HG02870 (cell line): ENCODE data around the gene TTC28.
"Not testable (repeated sequence)": the region's sequence is repeated elsewhere in the genome, so short reads cannot be mapped to it uniquely, and the experiment has no call there.

ENCODE experiments used
- ATAC-seq: cut with Tn5 transposase; IDR thresholded peaks from one replicate; pipeline ENCODE4 v1.9.1; 2021; ENCODE audit warnings: mild to moderate bottlenecking, moderate library complexity; ENCODE audit not compliant: unreplicated experiment

Gene TTC28

DNA sequence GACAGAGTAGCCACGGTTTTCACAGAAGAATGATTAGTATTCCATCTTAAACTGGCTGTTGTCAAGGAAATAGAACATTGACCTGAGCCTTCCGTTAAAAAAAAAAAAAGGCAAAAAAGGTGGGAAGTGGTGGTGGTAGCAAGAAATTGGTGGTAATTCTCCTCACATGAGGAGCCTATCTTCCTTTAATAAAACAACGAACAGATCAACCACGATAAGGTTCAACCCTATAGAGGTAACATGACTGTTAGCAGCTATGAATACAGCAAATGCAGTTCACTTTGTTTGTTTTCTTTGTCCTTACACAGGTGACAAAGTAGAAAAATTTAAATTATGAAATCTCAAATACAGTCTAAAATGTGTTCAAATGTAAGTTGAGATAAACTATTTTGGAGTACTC, 181.6 kb downstream of the TTC28 start:
- no peak for ATAC-seq

DNA sequence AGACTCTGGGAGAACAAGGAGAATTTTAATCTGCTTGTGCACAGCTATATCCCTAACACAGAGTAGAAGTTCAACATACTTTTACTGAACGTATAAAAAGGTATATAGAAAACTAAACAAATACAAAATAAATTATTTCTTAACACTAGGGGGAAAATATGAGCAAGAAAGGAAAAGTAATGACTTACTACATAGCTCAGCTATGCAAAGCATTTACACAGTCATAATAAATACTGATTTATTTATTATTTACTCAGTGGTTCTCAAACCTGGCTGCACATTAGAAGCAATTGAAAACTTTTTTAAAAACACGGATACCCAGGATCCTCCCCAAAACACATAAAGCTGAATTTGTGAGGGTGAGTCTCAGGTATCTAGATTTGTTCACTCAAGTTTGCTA, 182.5 kb downstream of the TTC28 start:
- no peak for ATAC-seq

DNA sequence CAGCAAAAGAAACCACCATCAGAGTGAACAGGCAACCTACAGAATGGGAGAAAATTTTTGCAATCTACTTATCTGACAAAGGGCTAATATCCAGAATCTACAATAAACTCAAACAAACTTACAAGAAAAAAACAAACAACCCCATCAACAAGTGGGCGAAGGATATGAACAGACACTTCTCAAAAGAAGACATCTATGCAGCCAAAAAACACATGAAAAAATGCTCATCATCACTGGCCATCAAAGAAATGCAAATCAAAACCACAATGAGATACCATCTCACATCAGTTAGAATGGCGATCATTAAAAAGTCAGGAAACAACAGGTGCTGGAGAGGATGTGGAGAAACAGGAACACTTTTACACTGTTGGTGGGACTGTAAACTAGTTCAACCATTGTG, 188.4 kb downstream of the TTC28 start:
- not testable (repeated sequence) for ATAC-seq

DNA sequence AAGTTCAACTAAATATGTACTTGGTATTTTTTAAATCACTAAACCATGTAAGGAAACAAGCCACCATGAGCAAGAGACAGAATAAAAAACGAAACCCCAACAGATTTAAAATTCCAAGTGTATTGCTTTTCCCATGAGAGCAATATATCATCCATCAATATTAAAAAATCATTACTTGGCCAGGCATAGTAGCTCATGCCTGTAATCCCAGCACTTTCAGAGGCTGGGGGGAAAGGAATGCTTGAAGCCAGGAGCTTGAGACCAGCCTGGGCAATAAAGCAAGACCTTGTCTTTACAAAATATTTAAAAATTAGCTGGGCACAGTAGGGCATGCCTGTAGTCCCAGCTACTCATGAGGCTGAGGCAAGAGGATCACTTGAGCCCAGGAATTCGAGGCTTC, 190.8 kb downstream of the TTC28 start:
- ATAC-seq, result no peak

DNA sequence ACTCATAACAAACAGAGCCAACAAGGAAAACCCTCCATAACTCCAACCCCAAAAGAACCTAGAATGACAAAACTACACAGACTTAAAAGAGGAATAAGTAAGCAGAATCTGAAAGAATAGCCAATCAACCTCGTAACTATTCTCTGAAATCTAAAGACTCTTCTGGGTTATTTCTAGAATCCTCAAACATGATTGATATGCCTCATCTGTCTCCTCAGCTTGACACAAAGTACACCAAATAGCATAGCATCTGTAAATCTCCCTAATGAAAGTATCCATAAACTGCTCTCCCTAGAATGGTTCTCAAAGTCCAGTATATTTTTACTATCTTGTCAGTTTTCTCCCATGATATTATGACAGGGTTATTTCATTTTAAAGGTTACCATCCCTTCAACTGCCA, 195.0 kb downstream of the TTC28 start:
- ATAC-seq, result no peak

DNA sequence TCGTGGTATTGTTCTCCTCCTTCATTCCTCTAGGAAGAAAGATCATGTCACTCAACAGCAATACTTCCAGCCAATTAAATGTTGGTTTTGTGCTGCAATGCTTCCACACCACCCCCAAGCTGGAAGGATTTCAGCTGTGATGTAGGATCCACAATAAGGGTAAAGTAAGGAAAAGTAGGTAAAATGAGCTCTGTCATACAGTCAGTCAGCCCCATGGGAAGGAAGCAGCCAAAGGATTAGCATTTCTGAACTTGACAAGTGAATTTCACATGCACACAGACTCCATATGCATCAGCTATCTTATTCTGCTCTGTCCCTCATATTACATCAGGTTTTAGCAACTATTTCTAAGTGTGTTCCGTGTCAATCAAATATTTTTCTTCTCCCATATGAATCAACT, 197.9 kb downstream of the TTC28 start:
- no peak for ATAC-seq

DNA sequence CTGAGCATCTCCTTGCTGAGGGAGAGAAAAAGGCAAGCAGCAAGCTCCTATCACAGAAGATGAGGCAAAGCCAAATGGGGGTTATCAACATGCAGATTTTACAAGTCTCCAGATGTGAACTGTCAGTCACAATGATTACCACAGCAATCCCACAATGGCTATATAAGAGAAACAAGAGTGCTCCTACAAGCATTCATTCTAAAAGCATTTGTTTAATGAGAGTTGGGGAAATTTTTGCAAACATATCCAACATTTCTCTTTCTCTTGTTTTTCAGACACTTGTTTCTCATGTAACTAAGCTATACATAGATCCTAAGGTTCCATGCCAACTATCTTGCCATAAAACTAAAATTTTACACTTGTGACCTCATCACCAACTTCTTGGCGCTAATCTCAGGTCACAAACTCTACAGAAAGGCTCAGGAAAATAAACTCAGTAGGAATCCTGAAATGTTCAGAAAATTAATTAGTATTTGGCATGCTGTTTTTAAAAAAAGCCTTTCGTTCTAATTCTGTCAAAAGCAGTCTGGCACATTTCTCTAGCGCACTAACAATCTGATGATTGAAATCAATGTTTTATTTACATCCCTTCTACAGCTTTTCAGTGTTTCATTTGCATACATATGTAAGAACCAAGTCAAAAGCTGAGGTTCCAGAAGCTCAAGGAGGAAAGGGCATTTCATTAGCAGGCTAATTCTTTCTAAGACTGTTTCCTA, 199.5 kb downstream of the TTC28 start:
- no peak for ATAC-seq

DNA sequence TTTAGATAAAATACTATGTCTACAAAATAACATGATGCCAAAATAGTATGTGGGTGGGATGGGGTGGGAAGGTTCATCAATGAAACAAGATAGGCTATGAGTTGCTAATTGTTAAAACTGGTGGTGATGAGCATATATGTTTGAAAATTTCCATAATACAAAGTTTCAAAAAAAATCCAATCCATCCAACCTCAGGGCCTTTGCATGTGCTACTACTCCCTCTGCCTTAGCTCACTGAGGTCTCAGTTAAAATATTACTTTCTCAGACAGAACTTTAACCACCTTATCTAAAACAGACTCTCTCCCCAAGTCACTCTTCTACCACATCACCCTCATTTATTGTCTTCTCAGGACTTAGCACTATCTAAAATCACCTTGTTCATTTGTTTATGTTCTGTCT, 201.1 kb downstream of the TTC28 start:
- no peak for ATAC-seq

DNA sequence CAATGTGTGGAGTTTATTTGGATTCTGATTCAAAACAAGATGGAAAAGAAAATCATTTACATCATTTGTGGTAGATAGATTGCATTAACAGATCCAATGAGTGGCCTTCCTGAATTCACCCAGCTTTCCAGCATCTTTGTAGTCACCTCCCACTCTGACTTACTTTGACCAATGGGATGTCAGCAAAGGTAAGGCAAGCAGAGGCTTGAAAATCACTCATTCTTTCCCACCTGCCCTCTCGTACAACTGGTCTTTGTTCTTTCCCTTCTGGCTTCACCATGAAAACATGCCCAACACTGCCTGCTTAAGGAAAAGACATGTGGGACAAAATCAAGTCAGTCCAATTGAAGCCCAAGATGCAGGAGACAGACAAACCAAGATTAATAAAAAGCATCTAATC, 202.1 kb downstream of the TTC28 start:
- ATAC-seq, result no peak

DNA sequence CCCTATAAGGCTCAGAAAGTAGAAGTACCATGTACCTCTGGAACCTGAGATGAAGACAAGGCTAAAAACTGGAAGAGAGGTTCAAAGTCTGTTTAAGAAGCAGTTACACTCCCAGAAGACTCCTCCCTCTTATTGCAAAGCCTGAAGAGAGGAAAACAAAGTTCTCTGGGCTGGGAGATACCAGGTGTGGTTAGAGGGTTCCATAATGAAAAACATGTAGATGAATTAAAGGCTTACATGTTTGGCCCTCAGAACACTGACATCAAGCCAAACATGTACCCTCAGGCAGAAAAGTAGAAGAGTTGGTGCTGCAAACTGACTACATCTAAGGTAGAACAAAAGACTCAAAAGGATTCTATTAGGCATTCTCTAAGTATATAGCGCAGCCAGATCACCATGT, 205.3 kb downstream of the TTC28 start:
- no peak for ATAC-seq

DNA sequence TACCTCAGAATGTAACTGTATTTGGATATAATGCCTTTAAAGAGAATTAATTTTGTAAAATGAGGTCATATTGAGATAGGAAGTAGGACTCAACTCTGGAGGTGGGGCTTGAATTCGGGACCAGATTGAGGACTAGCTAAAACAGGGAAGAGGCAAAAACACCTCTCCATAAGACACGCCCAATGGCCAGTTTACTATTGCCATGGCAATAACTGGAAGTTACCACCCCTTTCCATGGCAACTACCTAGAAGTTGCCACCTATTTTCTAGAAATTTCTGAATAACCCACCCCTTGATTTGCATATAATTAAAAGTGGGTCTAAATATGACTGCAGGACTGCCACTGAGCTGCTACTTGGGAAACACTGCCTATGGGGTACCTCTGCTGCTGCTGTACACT, 206.4 kb downstream of the TTC28 start:
- ATAC-seq, result no peak

DNA sequence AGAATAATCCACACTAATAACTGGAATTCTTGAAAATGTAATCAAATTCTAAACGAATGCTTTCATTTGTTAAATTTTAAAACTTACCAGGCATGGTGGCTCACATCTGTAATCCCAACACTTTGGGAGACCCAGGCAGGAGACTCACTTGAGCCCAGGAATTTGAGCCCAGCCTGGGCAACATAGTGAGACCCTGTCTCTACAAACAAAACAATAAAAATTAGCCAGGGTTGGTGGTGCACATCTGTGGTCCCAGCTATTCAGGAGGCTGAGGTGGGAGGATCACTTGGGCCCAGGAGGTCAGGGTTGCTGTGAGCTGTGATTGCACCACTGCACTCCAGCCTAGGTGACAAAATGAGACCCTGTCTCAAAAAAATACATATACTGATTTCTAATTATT, 212.6 kb downstream of the TTC28 start:
- not testable (repeated sequence) for ATAC-seq

DNA sequence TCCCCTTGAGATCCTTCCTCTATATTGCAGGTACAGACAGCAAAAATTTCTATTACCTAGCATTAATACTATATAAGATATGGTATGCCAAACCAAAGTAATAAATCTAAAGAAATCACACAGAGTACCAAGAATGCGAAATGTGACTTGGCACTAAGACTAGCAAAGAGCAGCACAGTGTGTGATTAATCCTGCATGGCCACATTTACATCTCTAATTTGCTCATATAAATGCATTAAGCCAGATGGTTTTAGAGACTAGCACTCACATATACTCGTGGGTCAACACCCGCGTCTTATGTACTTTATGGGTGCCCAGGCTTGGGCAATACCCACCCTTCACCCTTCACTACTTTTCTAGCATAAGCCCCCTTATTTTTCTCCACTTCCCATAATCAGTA, 213.2 kb downstream of the TTC28 start:
- no peak for ATAC-seq

DNA sequence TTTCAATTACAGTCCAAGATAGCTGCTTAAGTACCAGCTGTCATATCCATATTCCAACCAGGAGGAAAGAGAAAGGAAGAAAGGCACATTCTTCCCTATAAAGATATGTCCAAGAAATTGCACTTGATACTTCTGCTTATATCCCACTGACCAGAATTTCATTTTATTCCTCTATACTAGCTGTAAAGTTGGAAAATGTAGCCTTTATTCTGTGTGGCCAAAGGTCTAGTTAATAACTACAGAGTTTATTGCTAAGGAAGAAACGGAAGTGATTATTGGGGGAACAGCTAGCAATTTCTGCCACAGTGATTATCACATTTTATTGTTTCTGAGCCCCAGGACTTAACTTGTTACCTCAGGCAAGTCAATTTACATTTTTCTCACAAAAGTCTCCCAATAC, 213.8 kb downstream of the TTC28 start:
- no peak for ATAC-seq

DNA sequence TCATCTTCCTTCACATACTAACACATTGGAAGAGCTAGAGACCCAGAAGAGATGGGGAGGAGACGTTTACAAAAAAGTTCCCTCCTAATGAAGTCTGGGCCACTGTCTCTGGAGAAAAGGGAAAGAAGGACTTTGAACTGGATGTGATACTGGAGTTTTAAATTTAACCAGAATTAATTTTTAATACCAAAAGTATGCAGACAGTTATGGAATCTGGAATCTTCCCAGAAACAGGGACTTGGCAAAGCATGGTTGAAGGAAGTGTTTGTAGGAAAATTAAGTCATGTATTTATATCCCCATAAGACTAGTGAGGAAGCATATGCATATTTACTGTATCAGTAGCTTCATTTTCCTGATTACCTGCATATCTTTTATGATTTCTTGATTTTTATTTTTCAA, 215.5 kb downstream of the TTC28 start:
- ATAC-seq, result no peak

DNA sequence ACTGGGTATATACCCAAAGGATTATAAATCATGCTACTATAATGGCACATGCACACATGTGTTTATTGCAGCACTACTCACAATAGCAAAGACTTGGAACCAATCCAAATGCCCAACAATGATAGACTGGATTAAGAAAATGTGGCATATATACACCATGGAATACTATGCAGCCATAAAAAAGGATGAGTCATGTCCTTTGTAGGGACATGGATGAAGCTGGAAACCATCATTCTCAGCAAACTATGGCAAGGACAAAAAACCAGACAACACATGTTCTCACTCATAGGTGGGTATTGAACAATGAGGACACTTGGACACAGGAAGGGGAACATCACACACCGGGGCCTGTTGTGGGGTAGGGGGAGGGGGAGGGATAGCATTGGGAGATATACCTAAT, 216.2 kb downstream of the TTC28 start:
- ATAC-seq, result not testable (repeated sequence)

DNA sequence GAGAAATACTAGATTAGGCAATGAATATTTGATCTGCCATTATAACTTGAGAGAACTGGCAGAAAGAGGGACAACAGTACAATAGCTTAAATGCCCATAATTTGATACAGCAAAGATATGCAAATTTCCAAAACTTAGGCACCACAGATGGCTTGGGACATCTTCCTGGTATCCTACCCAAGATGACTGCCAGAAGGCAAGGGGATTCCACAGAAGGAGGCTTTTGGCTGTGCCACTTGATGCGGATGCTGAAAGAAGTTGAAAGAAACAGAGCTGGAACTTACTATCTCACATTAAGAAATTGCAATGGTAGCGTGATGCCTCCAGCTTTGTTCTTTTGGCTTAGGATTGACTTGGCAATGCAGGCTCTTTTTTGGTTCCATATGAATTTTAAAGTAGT, 216.7 kb downstream of the TTC28 start:
- ATAC-seq, result no peak

DNA sequence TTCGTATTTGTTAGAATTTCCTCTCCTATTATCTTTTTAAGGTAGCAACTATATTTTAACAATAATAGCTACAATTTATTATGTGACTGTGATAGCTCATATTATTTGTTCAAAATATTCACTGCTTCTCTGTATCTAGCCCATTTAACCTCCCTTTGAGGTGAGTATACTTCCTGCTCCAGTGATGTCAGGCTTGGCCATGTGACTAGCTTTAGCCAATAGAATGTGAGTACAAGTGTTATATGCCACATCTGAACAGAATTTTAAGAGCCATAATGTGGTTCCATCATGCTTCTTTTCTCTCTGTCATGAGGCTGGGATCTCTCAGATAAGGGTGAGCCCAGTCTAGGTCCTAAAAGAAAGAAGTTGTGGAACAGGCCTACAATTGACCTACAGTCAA, 217.6 kb downstream of the TTC28 start:
- no peak for ATAC-seq

DNA sequence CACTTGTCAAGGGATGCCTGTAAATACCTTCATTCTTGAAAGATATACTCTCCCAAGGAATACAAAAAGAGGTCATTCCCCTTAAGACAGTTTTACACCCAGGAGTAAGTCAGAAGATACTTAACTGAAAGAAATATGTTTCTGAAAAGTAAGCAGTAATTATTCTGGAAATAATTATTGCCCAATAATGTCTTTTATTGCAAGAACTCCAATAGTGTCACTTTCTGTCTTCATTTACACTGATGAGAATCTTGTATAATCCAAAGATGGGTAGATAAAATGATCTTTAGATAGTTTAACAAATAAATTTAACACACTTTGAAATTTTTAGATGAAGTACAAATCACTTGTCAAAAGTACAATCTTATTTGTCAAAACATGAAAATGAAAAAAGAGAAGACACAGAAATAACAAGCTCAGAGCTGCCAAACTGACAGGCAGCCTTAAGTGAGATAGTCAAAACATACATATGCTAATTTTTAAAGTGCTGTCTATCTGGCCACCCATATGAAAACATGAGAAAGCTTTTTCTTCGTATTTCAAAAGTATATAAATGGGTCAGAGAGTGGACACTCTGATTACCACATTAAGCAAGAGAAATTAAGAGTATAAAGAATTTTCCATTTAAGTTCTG, 225.1 kb downstream of the TTC28 start:
- no peak for ATAC-seq

DNA sequence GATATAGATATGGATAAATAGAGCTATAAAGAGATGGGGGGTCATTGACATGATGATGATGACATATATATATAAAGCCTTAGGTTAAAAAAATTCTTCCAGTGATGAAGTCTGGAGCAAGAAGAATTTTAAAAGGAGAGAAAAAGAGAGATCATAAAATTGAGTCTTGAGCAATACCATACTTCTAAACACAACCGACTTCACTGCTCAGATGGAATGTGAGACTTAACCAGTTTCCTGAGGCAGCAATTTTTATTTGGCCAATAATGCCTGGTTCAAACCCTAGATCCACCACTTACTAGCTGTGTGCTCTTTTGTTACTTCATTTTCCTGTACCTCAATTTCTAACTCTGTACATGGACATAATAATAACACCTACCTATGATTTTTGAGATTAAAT, 229.5 kb downstream of the TTC28 start:
- ATAC-seq, result no peak

DNA sequence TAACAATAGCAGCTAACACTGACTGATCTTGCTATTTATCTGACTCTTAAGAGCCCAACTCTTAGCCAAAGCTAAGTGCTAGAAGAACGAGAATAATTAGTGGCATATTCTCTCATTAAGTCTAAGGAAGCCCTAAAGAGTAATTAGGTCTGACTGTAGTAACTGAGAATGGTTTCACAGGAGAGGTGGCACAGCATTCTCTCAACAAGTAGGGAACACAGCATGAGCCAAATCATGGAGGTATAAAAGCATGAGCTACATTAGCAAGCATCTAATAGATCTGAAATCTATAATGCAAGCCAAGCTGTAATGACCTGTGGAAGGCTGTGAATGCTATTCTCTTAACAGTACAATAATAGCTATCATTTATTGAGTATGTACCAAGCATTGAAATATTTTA, 230.6 kb downstream of the TTC28 start:
- no peak for ATAC-seq

DNA sequence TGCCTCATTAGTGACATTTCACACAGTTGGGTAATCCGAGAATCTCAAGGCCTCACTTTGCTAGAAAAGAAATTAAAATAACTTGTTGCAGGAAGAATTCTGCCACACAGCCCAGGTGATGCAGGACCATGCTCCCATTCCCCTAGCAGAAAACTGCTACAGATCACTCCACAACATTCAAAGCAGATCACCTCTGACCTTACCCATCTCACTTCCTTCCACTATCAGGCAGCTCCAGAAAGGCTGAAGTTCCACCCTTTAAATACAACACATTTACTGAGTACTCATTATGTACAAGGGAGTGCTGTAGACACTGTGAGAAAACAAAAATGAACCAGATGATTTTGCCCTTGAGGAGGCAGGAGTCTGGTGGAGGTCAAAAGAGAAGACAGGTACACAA, 231.0 kb downstream of the TTC28 start:
- ATAC-seq, result no peak

DNA sequence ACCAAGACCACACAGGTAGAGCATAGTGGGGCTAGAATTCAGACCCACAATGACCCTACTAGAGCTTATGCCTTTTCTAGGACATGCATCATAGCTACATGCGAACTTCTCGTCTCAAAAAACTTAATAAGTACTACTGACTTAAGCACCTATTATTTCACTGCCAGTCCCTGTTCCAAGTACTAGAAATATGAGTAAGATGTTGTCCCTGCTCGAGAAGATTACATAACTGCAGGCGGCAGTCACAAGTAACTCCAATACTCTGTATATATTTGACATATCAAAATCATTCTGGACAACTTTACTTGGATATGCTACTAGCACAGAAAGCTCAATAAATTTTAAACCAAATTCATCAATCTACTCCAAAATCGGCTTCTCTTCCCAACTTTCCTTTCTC, 235.0 kb downstream of the TTC28 start:
- no peak for ATAC-seq
